NCI-H2107 (cell line): ENCODE data around the gene HOXA11.

Experiments
- DNase-seq: peaks from one replicate; lab custom pipeline; 2025; lab: John Stamatoyannopoulos, UW

The HOXA11 gene

DNA sequence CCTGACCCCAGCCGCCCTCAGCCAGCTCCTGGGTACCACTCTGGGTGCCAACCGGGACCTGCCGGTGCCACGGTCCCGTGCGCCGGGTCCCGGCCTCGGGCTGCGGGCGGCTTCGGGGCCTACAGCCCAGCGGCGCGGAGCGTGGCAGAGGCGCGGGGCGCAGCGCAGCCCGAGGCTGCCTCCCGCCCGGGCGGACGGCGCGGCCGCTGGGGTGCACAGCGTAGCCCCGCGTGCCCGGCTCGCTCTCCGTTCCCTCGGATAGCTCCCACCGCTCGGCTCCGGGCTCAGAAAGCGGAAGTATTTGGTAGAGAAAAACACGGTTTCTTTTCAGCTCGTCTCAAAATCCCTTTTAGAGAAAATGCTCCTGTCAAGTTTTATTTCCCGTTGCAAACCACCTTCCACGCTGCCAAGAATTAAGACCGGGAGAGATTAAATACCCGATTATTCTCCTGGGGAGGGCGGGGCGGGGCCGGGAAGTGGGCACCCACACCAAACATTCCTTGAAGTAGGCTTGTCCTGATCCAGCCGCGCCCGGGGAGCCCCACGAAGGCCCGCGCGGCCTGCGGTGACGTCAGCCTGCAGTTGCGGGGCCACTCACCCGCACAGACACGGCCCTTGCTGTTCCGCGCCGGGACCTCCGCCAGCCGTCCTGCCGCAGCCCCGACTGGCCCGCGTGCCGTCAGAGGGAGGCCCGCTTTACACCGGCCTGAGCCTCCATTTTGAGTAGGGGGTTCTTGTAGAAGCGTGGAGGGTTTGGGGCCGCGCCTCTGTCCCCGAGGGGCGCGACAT, 7.7 kb upstream of the HOXA11 start:
- no peak for DNase-seq

GRCh38 chr7:27191833-27192545, 7.0 kb upstream of the HOXA11 start:
- DNase-seq = no peak

DNA sequence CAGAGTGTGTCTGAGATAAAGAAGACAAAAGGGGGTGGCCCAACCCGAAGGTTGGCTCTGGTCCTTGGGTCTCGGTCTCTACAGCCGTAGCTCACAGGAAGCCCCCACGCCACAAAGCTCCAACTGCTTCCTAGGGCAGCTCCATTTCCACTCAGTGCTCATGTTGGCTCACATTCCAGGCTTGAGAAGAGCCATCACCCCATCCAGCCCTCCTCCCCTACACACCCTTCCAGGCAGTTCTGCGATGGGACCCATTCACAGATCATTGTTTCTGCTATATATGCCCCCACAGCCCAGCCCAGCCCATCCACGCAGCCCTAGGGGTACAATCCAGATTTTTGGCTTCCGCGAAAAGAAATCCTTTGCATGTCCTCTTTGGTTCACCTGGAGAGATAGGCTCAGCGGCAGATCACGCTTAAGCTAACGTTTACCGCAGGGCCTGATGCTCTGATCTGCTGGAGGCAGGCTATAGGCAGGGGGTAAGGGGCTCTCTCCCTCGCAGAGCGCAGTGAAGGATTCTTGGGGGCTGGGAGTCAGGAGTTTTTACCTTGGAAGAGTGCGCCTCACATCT, 6.2 kb upstream of the HOXA11 start:
- DNase-seq = no peak

DNA sequence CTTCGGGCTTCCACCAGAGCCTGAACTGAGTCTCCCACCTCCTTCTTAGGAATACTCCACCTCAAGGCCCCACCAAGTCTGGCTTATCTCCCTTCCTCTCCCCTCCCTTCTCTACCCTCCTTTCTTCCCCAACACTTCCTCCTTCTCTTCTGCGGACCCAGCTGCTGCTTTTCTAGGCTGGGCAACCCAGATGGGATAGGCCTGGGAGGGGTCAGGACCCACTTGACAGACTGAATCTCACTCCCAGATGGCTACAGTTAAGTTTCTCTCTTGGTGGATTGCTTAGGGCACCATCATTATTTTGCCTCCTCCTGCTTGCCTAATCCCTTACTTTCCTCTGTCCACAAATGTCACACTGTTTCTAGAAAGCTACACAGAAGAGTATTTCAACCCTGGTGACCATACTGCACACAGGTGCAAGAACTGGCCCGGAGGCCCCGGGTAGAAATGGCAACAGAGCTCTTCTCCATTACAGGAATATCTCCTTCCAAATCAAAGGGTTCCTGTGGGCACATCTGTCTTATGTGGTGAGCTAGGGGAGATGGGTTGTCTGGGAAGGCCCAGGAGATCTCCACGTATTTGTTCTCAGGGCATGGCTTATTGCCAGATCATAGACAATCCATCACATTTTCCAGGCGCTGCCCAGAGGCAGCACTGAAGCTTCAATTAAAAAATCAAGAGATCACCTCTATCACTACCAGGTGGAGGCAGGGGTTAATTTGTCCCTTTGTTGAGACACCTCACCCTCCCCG, 5.1 kb upstream of the HOXA11 start:
- no peak for DNase-seq

GRCh38 chr7:27189295-27189996, 4.4 kb upstream of the HOXA11 start:
- DNase-seq = no peak

DNA sequence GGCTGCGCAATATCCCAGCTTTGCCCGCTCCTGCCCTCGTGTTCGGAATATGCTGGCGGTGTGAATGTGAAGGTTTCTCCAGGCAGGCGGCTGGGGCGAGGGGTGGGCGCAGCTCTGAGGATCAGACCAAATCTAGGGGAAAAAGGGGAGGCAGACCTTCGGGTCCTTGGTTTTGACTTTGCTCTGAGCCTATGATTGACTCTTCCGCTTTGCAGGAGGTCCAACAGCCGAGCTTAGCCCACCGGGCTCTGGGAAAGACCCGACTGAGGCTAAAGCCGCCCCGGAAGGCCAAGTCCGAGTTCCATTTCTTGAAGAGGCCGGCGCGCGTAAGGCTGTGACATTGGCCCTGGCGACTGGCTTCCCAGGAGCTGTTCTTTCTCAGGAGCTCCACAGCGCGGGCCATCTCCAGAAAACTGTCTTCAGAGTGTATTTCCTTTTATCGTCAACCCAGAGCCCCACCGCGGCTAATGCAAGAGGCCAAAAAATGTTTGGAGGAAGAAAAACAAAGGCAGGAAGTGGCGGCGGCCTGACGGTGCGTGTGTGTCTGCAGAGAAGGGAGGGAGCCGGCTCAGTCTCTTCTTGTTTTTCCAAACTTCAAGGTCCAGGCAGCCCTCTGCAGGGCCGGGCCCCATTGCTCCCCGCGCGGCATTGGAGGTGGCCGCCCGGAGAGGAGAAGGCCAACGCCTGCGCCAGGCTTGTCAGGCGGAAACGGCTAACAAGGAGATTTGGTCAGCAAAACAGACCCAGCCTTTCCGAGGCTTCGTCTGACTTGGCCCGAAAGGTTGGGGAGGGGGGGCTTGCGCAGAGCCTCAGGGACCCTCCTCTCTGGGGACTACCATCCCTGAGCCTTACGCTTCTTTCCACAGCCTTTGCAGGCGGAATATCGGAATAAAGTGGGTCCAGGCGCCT, 3.6 kb upstream of the HOXA11 start:
- no peak for DNase-seq

DNA sequence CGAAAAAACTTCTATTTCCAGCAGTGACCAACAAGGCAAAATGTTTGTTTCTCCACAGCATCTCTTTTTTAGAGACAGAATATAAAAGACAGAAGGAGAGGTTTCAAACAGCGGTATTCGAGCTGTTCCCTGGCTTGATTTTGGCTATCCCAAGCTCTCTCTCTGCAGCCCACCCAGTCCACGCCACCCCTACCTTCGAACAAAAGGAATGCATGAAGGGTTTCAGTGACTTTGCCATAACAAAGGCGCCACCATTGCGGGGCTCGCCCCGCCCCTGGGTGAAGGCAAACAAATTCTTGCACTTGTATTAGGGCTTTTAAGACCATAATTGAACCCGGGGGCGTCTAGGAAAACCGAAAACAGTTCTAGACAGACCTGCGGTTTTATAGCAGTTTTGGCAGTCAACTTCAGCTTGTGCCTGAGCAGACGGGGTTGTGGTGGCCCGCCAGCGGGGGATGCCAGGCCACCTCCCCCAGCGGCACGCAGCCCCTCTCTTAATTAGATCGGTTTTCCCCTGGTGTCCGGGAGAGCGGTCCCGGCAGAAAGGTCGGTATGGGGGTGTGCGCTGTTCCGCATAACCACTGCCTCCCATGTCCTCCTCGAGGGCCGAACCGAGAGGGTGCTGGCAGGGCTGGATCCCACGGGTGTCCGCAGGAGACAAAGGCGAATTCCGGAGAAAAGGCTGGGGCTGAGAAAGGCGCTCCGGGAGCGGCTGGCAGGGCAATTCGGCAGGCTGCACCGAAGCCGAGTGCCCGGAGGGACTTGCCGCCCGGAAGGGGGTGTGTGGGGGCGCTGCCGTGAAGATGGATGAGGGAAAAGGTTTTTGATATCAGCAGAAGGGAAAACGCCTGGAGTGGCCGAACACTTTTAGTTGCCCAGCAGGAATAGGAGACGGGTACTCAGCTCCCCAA, 2.7 kb upstream of the HOXA11 start:
- no peak for DNase-seq

- DNase-seq = no peak
Observed at GRCh38 chr7:27186668-27187474, 1.8 kb upstream of the HOXA11 start.

GRCh38 chr7:27185854-27186667, 1.0 kb upstream of the HOXA11 start:
- no peak for DNase-seq

DNA sequence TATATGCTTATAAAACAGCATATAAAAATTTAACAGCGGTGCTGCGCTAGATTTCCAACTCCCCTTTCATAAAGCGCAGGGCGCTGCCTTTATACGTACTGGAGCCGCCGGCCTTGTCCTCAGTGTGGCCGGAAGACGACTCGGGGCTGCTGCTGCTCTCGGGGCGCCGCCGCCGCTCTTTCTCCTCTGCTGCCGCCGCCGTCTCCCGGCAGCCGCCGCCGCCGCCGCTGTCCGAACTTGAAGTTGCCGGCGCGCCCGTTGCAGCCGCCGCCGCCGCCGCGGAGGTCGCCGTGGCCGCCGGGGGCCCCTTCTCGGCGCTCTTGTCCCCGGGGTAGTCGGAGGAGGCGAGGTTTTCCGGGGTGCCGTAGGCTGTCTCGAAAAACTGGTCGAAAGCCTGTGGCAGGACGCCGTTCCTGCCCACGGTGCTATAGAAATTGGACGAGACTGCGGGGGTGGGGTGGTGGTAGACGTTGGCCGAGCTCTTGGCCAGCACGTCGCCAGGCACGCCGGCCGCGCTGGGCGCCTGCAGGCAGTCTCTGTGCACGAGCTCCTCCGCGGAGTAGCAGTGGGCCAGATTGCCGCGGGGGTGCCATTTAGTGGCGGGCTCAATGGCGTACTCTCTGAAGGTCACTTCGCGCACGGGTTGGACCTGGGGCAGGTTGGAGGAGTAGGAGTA, 557 bp downstream of the HOXA11 start:
- DNase-seq = no peak

GRCh38 chr7:27183682-27184336, 1.2 kb downstream of the HOXA11 start:
- no peak for DNase-seq

GRCh38 chr7:27182861-27183681, 2.0 kb downstream of the HOXA11 start:
- no peak for DNase-seq

DNA sequence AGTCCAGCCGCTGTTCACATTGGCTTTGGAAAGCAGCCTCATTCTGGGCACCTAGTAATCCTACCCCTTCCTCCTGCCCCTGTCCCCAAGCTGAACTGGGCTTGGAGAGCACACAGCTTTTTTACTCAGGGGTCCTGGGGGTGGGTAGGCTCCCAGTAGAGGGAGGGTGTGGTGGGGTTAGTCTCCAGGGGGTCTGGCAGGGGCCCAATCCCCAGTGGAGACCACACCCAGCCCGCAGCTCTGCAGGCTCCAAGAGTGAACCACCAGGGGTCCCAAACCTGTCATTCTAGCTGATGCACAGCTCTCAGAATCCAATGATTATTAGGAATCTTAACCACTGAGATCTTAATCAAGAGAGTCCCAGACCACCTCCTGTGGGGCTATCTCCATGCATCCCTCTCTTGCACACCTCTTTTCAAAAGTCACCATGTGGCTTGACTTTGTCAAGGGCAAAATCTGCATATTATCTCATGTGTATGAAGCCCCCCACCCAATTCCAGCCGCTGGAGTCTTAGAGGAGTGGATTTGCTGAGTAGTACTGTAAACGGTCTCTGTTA, 2.7 kb downstream of the HOXA11 start:
- DNase-seq = no peak

DNA sequence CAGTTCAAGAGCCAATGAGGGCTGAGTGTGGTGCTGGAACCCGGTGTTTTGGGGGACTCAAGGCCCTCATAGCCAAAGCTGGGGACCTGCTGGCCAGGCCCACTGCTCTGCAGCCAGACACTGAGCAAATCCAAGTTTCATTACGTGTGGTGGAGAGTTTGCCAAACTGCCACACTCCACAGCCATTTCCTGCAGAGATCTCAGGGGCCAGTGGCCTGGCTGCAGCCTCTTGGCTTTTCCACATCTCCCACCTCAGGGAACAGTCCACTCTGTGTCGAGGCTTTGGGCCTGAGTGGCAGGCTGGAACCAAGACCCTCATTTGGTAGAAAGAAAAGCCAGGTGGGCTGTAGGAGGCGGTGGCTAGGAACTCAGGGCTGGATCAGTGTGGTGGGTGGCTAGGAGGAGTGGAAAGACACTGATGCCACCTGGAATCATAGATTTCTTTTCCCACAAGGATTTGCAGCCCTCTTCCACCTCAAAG, 3.2 kb downstream of the HOXA11 start:
- no peak for DNase-seq
